Tibial artery (tissue), 4 donors: Measurements from ENCODE around the gene PCNX1.

Source experiments
- DNase-seq, 2 donors: peaks; one replicate each; pipeline ENCODE4 v3.0.0-alpha.2; 2019
- H3K27ac ChIP-seq, 2 donors: fragments of 200-600 bp; sonication (generic) in 1 of 2; 1 replicate in 1 of 2; 2 replicates in 1 of 2; pipeline ENCODE4 v1.5.1; 2018 to 2019; ENCODE audit warnings: mild to moderate bottlenecking in 1 of 2
- H3K27me3 ChIP-seq, 2 donors: fragments of 200-600 bp; sonication (generic) in 1 of 2; one replicate each; pipeline versions ENCODE4 v1.5.1 to v1.6.0; 2016 to 2019
- H3K36me3 ChIP-seq, 3 donors: fragments of 200-600 bp; sonication (generic) in 2 of 3; one replicate each; pipeline ENCODE4 v1.5.1; 2016 to 2019; ENCODE audit warnings: mild to moderate bottlenecking in 2 of 3
- H3K4me1 ChIP-seq, 4 donors: fragments of 200-600 bp; sonication (generic) in 2 of 4; 1 replicate in 3 of 4; 2 replicates in 1 of 4; pipeline ENCODE4 v1.5.1; 2016 to 2019
- H3K4me3 ChIP-seq, 2 donors: fragments of 200-600 bp; sonication (generic) in 1 of 2; 1 replicate in 1 of 2; 2 replicates in 1 of 2; pipeline ENCODE4 v1.5.1; 2018 to 2019; ENCODE audit warnings: mild to moderate bottlenecking in 2 of 2
- H3K9me3 ChIP-seq, 3 donors: fragments of 200-600 bp; sonication (generic) in 1 of 3; one replicate each; pipeline ENCODE4 v1.5.1; 2016 to 2019
- CTCF ChIP-seq, 2 experiments: fragments of 200-600 bp in 1 of 2; fragments of 450-650 bp in 1 of 2; IDR thresholded peaks; one replicate each; pipeline ENCODE4 v1.5.1; 2017 to 2019; ENCODE audit warnings: antibody characterized with exemption in 2 of 2, mild to moderate bottlenecking in 1 of 2, moderate library complexity in 1 of 2
- intact Hi-C: fragments of 100-400 bp; cut with DNase I; formaldehyde crosslinking; loops from one replicate; pipeline ENCODE4 v1.15.0; 2023; ENCODE audit warnings: low total_unique reads

The PCNX1 gene

GRCh38 chr14:71029236-71029781 is 122.0 kb downstream of the PCNX1 start:
- Histone ChIP-seq H3K9me3 (no peaks in the 10 kb centered on the region), H3K4me1 (no peaks in the 10 kb centered on the region), H3K4me3 (no peak overlapping the region), H3K27ac (no peak overlapping the region), H3K36me3 (peaks cover 35 to 72% (median 44%) of the 10 kb centered on the region in 3 donors), H3K27me3 (no peaks in the 10 kb centered on the region)
- intact Hi-C loops, result no loop called here
- no peak for DNase-seq
- TF ChIP-seq CTCF (IDR thresholded peaks at IDR 0.05), result no peak

- no peaks in the 10 kb centered on the region for H3K4me1 ChIP-seq
- H3K4me3 ChIP-seq, result no peak overlapping the region
- peaks cover 47 to 82% (median 61%) of the 10 kb centered on the region in 3 donors for H3K36me3 ChIP-seq
- H3K27ac ChIP-seq, result no peak overlapping the region
- no peaks in the 10 kb centered on the region for H3K27me3 ChIP-seq
- H3K9me3 ChIP-seq, result no peaks in the 10 kb centered on the region
- intact Hi-C loops, result no loop called here
- no peak for DNase-seq
- no peak for TF ChIP-seq CTCF (IDR thresholded peaks at IDR 0.05)
These were observed 123.7 kb downstream of the PCNX1 start for GRCh38 chr14:71031000-71031399.

GRCh38 chr14:71036433-71036832 is 129.2 kb downstream of the PCNX1 start:
- Histone ChIP-seq H3K36me3 (peaks cover 66 to 72% (median 67%) of the 10 kb centered on the region in 3 donors), H3K4me3 (no peak overlapping the region), H3K4me1 (no peaks in the 10 kb centered on the region), H3K9me3 (peaks cover 0 to 12% (median 8%) of the 10 kb centered on the region in 3 donors), H3K27me3 (no peaks in the 10 kb centered on the region), H3K27ac (no peak overlapping the region)
- intact Hi-C loops, result no loop called here
- no peak for DNase-seq
- TF ChIP-seq CTCF (IDR thresholded peaks at IDR 0.05), result no peak

GRCh38 chr14:71048393-71048792 is 141.1 kb downstream of the PCNX1 start:
- no peak for DNase-seq
- Histone ChIP-seq H3K9me3 (peaks cover 0 to 4% (median 0%) of the 10 kb centered on the region in 3 donors), H3K36me3 (peaks cover 33 to 63% (median 42%) of the 10 kb centered on the region in 3 donors), H3K27ac (no peak overlapping the region), H3K27me3 (no peaks in the 10 kb centered on the region), H3K4me1 (no peaks in the 10 kb centered on the region), H3K4me3 (no peak overlapping the region)
- no peak for TF ChIP-seq CTCF (IDR thresholded peaks at IDR 0.05)
- intact Hi-C loops, result no loop called here

GRCh38 chr14:71049435-71050133 is 142.3 kb downstream of the PCNX1 start:
- no peaks in the 10 kb centered on the region for H3K9me3 ChIP-seq
- TF ChIP-seq CTCF (IDR thresholded peaks at IDR 0.05), result no peak
- H3K4me3 ChIP-seq, result no peak overlapping the region
- H3K27ac ChIP-seq, result no peak overlapping the region
- H3K36me3 ChIP-seq, result peaks cover 28 to 62% (median 40%) of the 10 kb centered on the region in 3 donors
- H3K4me1 ChIP-seq, result no peaks in the 10 kb centered on the region
- no peak for DNase-seq
- intact Hi-C loops, result no loop called here
- H3K27me3 ChIP-seq, result no peaks in the 10 kb centered on the region
